ENCODE results near the gene GLIPR1L2. TPM values are rescaled to one million over a fixed set of nuclear protein-coding genes. Genes with fewer than 3 reads are reported as not detected.

Gene GLIPR1L2
- total RNA-seq, 1 donor from 2014 or later, result 0.26 TPM

DNA sequence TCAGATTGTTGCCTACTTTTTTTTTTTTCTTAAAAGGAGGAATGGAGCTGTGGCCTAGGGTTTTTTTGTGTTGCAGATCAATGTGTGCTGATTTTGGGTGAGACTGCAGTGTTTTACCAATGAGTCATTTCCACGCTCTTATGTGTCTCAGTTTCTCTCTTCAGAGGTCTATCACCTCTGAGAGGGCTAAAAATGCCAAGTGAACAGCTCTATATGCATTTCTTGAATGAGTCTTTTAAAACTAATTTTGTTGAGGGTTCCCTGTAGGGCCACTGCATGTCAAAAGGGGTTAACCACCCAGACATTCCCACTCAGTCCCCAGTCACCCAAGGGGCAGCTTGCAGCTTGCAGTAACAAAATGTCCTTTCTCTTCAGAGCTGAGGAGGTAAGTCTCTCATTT, 24.3 kb upstream of the GLIPR1L2 start:
- Mint-ChIP-seq H3K36me3 (ENCODE audit: low read depth, unreplicated experiment) (no peaks in the 10 kb centered on the region), H3K9me3 (ENCODE audit: unreplicated experiment) (no peaks in the 10 kb centered on the region), H3K27me3 (ENCODE audit: unreplicated experiment) (no peaks in the 10 kb centered on the region), H3K4me1 (ENCODE audit: unreplicated experiment) (no peaks in the 10 kb centered on the region), H3K4me3 (ENCODE audit: unreplicated experiment) (no peak overlapping the region), H3K27ac (ENCODE audit: unreplicated experiment) (no peak overlapping the region)
- no peak for DNase-seq (ENCODE audit: low spot score)
- no peak for TF ChIP-seq CTCF (IDR thresholded peaks at IDR 0.05; ENCODE audit: unreplicated experiment)

- no peaks in the 10 kb centered on the region for H3K27me3 Mint-ChIP-seq (ENCODE audit: unreplicated experiment)
- no peak for TF ChIP-seq CTCF (IDR thresholded peaks at IDR 0.05; ENCODE audit: unreplicated experiment)
- H3K4me3 Mint-ChIP-seq (ENCODE audit: unreplicated experiment), result no peak overlapping the region
- H3K9me3 Mint-ChIP-seq (ENCODE audit: unreplicated experiment), result no peaks in the 10 kb centered on the region
- H3K27ac Mint-ChIP-seq (ENCODE audit: unreplicated experiment), result no peak overlapping the region
- DNase-seq (ENCODE audit: low spot score), result no peak
- no peaks in the 10 kb centered on the region for H3K36me3 Mint-ChIP-seq (ENCODE audit: low read depth, unreplicated experiment)
- no peaks in the 10 kb centered on the region for H3K4me1 Mint-ChIP-seq (ENCODE audit: unreplicated experiment)
Measured at GRCh38 chr12:75374971-75375370, 15.9 kb upstream of the GLIPR1L2 start.

- no peak overlapping the region for H3K27ac Mint-ChIP-seq (ENCODE audit: unreplicated experiment)
- DNase-seq (ENCODE audit: low spot score), result no peak
- H3K36me3 Mint-ChIP-seq (ENCODE audit: low read depth, unreplicated experiment), result no peaks in the 10 kb centered on the region
- no peaks in the 10 kb centered on the region for H3K27me3 Mint-ChIP-seq (ENCODE audit: unreplicated experiment)
- no peak for TF ChIP-seq CTCF (IDR thresholded peaks at IDR 0.05; ENCODE audit: unreplicated experiment)
- H3K9me3 Mint-ChIP-seq (ENCODE audit: unreplicated experiment), result no peaks in the 10 kb centered on the region
- no peak overlapping the region for H3K4me3 Mint-ChIP-seq (ENCODE audit: unreplicated experiment)
- H3K4me1 Mint-ChIP-seq (ENCODE audit: unreplicated experiment), result no peaks in the 10 kb centered on the region
Measured at GRCh38 chr12:75378354-75378753, 12.5 kb upstream of the GLIPR1L2 start.

- Mint-ChIP-seq H3K27ac (ENCODE audit: unreplicated experiment) (no peak overlapping the region), H3K4me3 (ENCODE audit: unreplicated experiment) (no peak overlapping the region), H3K36me3 (ENCODE audit: low read depth, unreplicated experiment) (no peaks in the 10 kb centered on the region), H3K9me3 (ENCODE audit: unreplicated experiment) (no peaks in the 10 kb centered on the region), H3K27me3 (ENCODE audit: unreplicated experiment) (no peaks in the 10 kb centered on the region), H3K4me1 (ENCODE audit: unreplicated experiment) (peaks cover 4% of the 10 kb centered on the region)
- TF ChIP-seq CTCF (IDR thresholded peaks at IDR 0.05; ENCODE audit: unreplicated experiment), result no peak
- no peak for DNase-seq (ENCODE audit: low spot score)
Measured at GRCh38 chr12:75389061-75389460, 1.8 kb upstream of the GLIPR1L2 start.

GRCh38 chr12:75389706-75390105, 1.2 kb upstream of the GLIPR1L2 start:
- H3K4me3 Mint-ChIP-seq (ENCODE audit: unreplicated experiment), result no peak overlapping the region
- H3K27ac Mint-ChIP-seq (ENCODE audit: unreplicated experiment), result no peak overlapping the region

More at GRCh38 chr12:75389706-75390105, 1.2 kb upstream of the GLIPR1L2 start:
- no peak for TF ChIP-seq CTCF (IDR thresholded peaks at IDR 0.05; ENCODE audit: unreplicated experiment)
- Mint-ChIP-seq H3K36me3 (ENCODE audit: low read depth, unreplicated experiment) (no peaks in the 10 kb centered on the region), H3K27me3 (ENCODE audit: unreplicated experiment) (no peaks in the 10 kb centered on the region), H3K9me3 (ENCODE audit: unreplicated experiment) (no peaks in the 10 kb centered on the region), H3K4me1 (ENCODE audit: unreplicated experiment) (peaks cover 4% of the 10 kb centered on the region)
- DNase-seq (ENCODE audit: low spot score), result no peak
